Stimulated activated CD4-positive, alpha-beta T cell treated with anti-CD3 and anti-CD28 coated beads, TNF-alpha, amount 100 ng/mL, for 48 hours (primary cell): ENCODE results near the gene CLIP1.
"Not testable (repeated sequence)": the region's sequence is repeated elsewhere in the genome, so short reads cannot be mapped to it uniquely, and the experiment has no call there.

ENCODE experiments used
- DNase-seq, 3 donors: peaks; one replicate each; pipeline ENCODE4 v3.0.0-alpha.2; 2020; ENCODE audit warnings: low read depth in 3 of 3

Gene CLIP1

DNA sequence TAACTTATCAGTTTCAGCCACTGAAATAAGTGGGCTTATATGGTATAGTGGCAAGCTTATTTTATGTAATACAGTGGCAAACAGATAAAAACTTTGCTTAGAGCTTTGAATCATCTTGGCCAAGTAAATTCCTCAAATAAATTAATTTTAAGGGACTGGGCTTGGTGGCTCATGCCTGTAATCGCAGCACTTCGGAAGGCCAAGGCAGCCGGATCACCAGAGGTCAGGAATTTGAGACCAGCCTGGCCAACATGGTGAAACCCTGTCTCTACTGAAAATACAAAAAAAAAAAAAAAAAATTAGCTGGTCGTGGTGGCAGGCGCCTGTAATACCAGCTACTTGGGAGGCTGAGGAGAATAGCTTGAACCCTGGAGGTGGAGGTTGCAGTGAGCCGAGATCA is 24.5 kb downstream of the CLIP1 start:
- DNase-seq = not testable (repeated sequence)

- no peak for DNase-seq
These were observed 27.1 kb downstream of the CLIP1 start for GRCh38 chr12:122395319-122395718.

DNA sequence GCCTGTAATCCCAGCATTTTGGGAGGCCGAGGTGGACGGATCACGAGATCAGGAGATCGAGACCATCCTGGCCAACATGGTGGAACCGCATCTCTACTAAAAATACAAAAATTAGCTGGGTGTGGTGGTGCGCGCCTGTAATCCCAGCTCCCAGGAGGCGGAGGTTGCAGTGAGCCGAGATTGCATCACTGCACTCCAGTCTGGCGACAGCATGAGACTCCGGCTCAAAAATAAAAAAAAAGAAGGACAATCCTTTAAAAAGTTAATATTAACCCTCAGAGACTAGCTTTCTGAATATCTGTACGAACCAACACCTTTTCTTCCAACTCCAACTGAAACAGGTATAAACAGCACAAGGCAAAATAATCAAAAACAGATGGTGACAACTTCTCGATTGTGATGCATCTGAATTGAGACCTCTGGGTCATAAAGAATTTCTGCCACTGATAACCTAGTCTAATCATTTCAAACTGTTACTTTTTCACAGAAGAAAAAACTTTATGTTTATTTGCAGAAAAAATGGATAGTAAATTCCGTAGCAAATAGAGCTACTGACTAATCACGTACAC is 27.8 kb downstream of the CLIP1 start:
- DNase-seq = no peak

DNA sequence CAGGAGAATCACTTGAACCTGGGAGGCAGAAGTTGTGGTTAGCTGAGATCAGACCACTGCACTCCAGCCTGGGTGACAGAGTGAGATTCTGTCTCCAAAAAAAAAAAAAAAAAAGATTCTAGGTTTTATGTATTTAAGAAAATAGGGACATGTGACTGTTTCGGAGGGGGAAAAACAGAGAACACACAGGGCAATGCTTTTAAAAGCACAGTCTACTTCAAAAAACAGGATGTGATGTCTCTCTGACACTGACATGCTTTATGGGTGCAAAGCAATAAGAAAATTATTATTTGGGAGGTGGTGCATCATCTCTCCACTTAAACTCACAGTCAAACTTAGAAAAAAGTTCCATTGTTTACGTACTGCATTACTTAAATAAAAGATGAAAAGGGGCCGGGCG is 28.7 kb downstream of the CLIP1 start:
- no peak for DNase-seq

- no peak for DNase-seq
These were observed 30.1 kb downstream of the CLIP1 start for GRCh38 chr12:122392411-122392810.

- DNase-seq = no peak
These were observed 32.8 kb downstream of the CLIP1 start for GRCh38 chr12:122389677-122390076.

- DNase-seq = no peak
These were observed 34.6 kb downstream of the CLIP1 start for GRCh38 chr12:122387887-122388286.

DNA sequence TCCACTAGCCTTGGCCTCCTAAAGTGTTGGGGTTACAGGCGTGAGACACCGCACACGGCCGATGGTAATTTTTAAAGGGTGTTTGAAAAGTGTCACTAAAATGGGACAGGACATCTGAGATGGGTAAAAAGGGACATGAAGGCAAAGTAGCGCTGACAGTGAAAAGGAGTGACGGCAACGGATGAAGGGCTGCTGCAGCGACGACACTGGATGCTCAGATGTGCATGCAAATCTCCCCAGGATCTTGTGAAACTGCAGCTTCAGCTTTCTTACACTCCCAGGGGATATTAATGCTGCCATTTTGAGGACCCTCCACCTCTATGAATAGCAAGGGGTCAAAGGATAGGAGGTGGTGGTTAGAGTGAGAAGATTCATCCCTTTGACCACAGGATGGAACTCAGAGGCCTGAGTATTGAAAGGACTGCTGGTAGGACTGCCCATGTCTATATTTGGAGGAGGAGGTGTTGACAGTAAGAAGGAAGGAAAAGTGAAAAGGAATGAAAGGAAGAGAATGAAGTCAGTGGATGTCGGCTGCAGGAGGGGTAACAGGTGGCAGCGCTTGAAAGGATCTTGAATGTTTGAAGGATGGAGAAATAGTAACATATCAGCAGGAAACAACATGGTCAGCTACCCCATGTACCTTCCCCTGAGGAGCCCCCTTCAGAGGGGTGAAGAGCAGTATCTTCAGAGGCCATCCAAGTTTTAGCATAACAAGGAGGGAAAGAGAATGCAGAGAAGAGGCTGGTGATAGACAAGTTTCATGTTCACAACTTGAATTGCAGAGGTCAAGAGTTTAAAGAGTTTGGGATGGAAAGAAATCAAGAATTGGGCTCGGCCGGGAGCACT is 37.1 kb downstream of the CLIP1 start:
- DNase-seq = no peak

- no peak for DNase-seq
These were observed 39.5 kb downstream of the CLIP1 start for GRCh38 chr12:122382919-122383350.

DNA sequence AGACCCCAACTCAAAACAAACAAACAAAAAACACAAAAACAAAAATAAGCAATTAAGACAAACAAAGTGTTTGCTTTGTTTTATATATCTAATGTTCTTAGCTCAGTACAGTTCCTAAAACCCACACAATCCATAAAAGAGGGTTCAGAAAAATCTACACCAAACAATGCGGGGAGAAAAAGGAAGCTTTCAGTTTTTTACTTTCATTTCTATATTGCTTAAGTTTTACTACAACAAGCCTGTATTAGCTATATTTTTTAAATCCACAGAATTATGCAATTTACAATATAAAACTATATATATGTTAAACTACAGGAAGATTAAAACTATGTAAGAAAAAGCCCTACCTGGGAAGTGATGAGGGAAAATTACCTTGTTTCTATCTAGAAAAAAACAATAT is 41.4 kb downstream of the CLIP1 start:
- DNase-seq = no peak

DNA sequence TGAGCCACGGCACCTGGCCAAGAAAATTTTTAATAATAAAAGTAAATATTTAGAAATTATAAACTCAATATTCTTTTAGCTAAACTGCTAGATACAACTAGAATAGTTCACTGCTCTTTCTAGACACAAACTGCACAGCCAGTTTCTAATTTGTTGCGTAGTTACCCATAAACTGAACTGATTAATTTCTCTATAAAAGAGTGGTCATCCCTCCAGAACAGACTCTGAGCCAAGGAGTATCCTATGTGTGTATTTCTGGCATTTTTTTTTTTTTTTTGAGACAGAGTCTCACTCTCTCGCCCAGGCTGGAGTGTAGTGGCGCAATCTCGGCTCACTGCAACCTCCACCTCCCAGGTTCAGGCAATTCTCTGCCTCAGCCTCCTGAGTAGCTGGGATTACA is 45.7 kb downstream of the CLIP1 start:
- not testable (repeated sequence) for DNase-seq

GRCh38 chr12:122374707-122375106 is 47.8 kb downstream of the CLIP1 start:
- no peak for DNase-seq

- DNase-seq = no peak
These were observed 50.9 kb downstream of the CLIP1 start for GRCh38 chr12:122371475-122372045.

GRCh38 chr12:122368361-122369073 is 54.0 kb downstream of the CLIP1 start:
- DNase-seq = no peak

- DNase-seq = not testable (repeated sequence)
These were observed 54.8 kb downstream of the CLIP1 start for GRCh38 chr12:122367632-122368031.

DNA sequence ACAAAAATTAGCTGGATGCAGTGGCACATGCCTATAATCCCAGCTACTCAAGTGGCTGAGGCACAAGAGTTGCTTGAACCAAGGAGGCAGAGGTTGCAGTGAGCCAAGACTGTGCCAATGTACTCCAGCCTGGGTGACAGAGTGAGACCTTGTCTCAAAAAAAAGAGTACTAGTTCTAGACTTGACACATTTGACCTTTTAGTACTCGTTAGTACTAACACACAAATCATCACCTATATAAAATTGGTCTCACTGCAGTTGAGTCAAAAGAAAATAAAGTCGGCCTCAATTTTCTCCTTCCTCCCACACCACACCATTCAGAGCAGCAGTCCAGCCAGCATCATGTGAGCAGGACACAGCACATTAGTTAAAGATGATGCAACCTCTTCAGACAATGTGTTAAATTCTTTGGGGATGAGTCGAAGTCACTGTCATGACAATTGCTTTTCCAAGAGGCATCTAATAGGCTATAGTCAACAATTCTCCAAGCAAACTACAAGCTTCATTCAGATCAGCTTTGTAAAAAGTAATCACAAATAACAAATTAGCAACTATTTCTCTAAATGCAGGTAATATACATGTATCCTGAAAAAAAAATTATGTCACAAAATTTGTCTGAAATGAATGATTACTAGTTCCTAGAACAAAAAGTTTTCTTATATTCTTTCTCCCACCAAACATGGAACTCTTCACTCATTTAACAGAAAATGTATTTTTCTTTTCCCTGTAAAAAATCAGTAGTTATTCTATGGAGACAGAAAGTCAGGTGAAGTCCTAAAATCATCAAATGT is 55.6 kb downstream of the CLIP1 start:
- DNase-seq = peak in 1 of 3 donors; percentile 3

GRCh38 chr12:122365226-122365625 is 57.2 kb downstream of the CLIP1 start:
- not testable (repeated sequence) for DNase-seq

DNA sequence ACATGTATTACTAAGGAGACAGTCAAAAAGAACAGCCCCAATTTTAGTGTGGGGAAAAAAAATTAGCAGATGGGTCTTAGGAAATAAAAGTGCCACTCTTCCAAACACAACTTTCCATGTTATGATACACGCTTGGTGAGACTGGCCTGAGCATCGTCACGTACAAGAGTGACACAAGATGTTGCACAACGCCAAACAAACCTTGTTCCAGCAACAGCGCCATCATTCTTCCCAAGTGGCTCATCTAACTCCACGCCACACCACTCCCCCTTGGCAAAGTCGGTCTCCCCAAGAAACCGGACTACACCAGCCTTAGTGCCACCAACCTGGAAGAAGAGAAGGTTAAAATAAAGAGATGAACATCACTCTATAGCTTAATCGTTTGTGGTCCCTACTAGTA is 58.7 kb downstream of the CLIP1 start:
- DNase-seq = no peak

DNA sequence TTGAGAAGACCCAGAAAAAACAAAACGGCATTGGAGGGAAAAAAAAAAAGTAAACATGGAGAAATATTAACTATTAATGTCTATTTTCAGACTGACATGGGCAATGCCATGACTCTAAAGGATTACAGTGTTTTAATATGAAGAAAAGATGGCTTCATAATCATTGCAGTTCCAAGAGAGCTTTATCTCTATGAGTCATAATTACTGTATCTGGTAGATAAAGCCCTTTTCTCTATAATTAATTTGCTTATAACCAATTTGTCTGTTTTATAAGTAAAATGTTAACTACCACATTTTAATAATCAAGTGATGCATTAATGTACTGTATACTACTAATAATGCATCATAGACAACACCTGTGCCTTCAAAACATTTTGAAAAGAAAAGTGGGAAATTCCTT is 59.7 kb downstream of the CLIP1 start:
- no peak for DNase-seq

DNA sequence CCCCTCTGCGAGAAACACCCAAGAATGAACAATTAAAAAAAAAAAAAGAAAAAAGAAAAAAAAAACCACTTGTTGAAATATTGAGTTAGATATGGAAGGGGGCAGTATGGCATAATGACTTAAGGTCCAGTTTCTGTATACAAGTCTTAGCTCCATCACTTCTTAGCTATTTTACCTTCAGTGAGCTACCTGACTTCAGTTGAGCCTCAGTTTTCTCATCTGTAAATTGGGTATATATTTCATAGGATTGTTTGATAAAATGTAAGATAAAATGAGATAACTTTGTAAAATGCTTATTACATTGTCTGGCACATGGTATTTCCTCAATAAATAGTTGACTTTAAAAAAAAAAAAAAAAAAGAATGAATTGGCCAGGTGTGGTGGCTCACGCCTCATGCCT is 64.1 kb downstream of the CLIP1 start:
- DNase-seq = not testable (repeated sequence)

DNA sequence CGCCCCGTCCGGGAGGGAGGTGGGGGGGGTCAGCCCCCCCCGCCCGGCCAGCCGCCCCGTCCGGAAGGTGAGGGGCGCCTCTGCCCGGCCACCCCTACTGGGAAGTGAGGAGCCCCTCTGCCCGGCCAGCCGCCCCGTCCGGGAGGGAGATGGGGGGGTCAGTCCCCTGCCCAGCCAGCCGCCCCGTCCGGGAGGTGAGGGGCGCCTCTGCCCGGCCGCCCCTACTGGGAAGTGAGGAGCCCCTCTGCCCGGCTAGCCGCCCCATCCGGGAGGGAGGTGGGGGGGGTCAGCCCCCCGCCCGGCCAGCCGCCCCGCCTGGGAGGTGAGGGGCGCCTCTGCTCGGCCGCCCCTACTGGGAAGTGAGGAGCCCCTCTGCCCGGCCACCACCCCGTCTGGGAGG is 64.9 kb downstream of the CLIP1 start:
- not testable (repeated sequence) for DNase-seq

DNA sequence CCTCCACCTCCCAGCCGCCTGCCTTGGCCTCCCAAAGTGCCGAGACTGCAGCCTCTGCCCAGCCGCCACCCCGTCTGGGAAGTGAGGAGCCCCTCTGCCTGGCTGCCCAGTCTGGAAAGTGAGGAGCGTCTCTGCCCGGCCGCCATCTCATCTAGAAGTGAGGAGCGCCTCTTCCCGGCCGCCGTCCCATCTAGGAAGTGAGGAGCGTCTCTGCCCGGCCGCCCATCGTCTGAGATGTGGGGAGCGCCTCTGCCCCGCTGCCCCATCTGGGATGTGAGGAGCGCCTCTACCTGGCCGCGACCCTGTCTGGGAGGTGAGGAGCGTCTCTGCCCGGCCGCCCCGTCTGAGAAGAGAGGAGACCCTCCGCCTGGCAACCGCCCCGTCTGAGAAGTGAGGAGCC is 65.5 kb downstream of the CLIP1 start:
- not testable (repeated sequence) for DNase-seq
